ENCODE measurements around the gene SLIT3. TPM values are rescaled to one million over a fixed set of nuclear protein-coding genes. Genes with fewer than 3 reads are reported as not detected.

The SLIT3 gene
- total RNA-seq, 1 experiment from 2014 or later = 0.10 TPM

- Histone ChIP-seq H2AFZ (ENCODE audit: low read depth, low read length, poor library complexity, severe bottlenecking) (no peak overlapping the region), H3K27me3 (ENCODE audit: insufficient read depth, low read length) (peaks cover 9% of the 10 kb centered on the region; the same call in 1 of the 2 replicates), H3K36me3 (ENCODE audit: control insufficient read depth in 1 of 2, insufficient read depth in 2 of 2, low read length in 2 of 2) (no peaks in the 10 kb centered on the region), H3K9me3 (ENCODE audit: control insufficient read depth in 1 of 2, insufficient read depth in 1 of 2, low read depth in 1 of 2, low read length in 2 of 2) (no peaks in the 10 kb centered on the region), H3K4me2 (ENCODE audit: low read length) (no peak overlapping the region), H3K4me3 (replicated peaks in 1 of 2; ENCODE audit: low read depth in 1 of 2, low read length in 2 of 2) (no peak overlapping the region), H4K20me1 (ENCODE audit: insufficient read depth) (no peaks in the 10 kb centered on the region), H3K9ac (ENCODE audit: low read length) (no peak overlapping the region), H3K4me1 (ENCODE audit: control insufficient read depth in 1 of 2, insufficient read depth in 2 of 2, low read length in 2 of 2) (no peaks in the 10 kb centered on the region), H3K79me2 (ENCODE audit: insufficient read depth, low read length) (no peaks in the 10 kb centered on the region), H3K9me2 (ENCODE audit: insufficient read depth) (no peaks in the 10 kb centered on the region), H3K27ac (ENCODE audit: low read depth, low read length) (no peak overlapping the region)
- DNase-seq (ENCODE audit: low read depth, low spot score) = no peak
- ChIA-PET CTCF (interaction anchor here (0.9 to 1.0 kb wide), 2 partner anchors 10 to 240 kb away, joined by 3 read pairs; no protein-coding TSS in a partner anchor), RAD21 (ENCODE audit: low non-redundant PET in 1 of 2, low total read pairs in 2 of 2, uncharacterized antibody in 2 of 2, unreplicated experiment in 2 of 2) (no interaction called here), POLR2A (no interaction called here)
- BruUV-seq (replicated peaks) = no TSS peak
- intact Hi-C loops (cut with micrococcal nuclease) = loop anchor here (2.0 to 10.0 kb wide), 3 partner anchors 243 to 1270 kb away; no protein-coding TSS in a partner anchor
- peak; percentile 98 for ATAC-seq
- TF ChIP-seq EGR1 (IDR thresholded peaks at IDR 0.05; ENCODE audit: low read depth) (no peak), ZNF274 (IDR thresholded peaks at IDR 0.05; ENCODE audit: low read depth, low read length) (no peak), CEBPB (IDR thresholded peaks at IDR 0.05; ENCODE audit: low read depth) (no peak), RAD21 (IDR thresholded peaks at IDR 0.05; ENCODE audit: low read depth) (peak; percentile 64), ATF3 (IDR thresholded peaks at IDR 0.05) (no peak), SRF (IDR thresholded peaks at IDR 0.05; ENCODE audit: low read depth) (no peak), TCF7L2 (IDR thresholded peaks at IDR 0.05; ENCODE audit: borderline replicate concordance, extremely low read depth, insufficient read depth, insufficient read length) (no peak), CTCF (IDR thresholded peaks at IDR 0.05 in 2 of 3, conservative IDR thresholded peaks at IDR 0.05 in 1 of 3; ENCODE audit: borderline replicate concordance in 1 of 3, insufficient read depth in 1 of 3, low read depth in 2 of 3, low read length in 2 of 3) (peak; percentile 44 to 94 (median 84)), FOSL1 (IDR thresholded peaks at IDR 0.05; ENCODE audit: low read depth) (no peak)
Measured at GRCh38 chr5:168947212-168947868, 353.6 kb downstream of the SLIT3 start.

All from HCT116 (cell line).